GM21447 (cell line): Measurements from ENCODE around the gene KIAA0319L.

Experiments used
- ATAC-seq: cut with Tn5 transposase; IDR thresholded peaks from one replicate; pipeline ENCODE4 v1.9.1; 2021; ENCODE audit not compliant: unreplicated experiment

The KIAA0319L gene

DNA sequence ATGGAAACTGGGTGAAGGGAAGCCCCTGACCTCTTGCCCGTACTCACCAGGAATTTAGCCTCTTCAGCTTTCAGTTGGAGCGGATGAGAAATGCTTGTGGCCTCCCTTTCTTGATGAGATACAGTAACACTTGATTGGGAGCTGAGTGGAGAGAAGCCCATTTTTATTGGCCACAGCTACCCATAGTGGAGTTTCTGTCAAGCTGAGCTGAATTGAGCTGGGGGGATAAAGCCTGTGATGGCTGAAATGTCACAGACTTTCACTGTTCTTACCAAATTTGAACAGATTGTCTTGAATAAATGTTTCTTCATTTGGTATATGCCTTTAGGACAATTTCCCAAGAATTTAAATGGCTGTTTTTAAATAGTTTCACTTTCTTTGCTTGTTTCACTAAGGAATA lies 162.8 kb downstream of the KIAA0319L start:
- no peak for ATAC-seq

DNA sequence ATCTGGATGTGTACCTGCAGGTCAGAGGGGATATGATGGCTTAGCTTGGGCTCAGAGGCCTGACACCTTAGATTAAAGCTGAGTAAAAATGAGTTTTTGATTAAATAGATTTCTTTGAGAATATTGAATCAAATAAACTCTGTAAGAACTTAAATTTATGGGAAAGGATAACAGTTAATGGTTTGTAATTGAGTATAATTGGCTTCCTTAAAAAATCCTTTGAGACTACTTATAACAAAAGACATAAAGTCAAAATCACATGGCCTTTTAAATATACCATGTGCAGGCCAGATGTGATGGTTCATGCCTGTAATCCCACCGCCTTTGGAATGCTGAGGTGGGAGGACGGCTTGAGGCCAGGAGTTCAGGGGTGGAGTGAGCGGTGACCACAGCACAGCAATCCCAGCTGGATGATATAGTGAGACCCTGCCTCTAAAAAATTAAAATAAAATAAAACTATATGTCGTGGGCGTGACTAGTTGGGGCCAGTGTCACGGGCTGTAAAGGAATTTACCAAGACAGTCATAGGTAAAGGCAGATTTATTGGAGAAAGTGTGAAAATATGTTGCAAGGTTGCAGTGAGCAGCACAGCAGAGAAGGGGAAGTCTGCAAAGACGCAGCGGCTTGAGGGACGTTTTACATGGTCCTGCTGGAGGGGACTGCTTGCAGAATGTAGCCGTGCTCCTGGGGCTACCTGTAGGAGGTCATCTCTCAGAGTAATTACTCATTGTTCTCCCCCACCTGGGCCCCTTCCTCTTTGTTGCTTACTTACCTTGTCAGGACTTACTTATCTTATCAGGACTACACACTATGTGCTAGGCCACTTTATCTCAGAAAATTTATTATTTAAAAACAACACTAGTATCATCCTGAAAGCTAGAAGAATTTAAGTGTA lies 166.4 kb downstream of the KIAA0319L start:
- no peak for ATAC-seq

GRCh38 chr1:35386959-35387358 lies 170.2 kb downstream of the KIAA0319L start:
- ATAC-seq, result no peak

GRCh38 chr1:35386290-35386689 lies 170.9 kb downstream of the KIAA0319L start:
- ATAC-seq, result no peak
